Type B pancreatic cell (in vitro differentiated cells): ENCODE results near the gene PI4KA. TPM values are rescaled to one million over a fixed set of nuclear protein-coding genes. Genes with fewer than 3 reads are reported as not detected.
A peak's percentile ranks its signal among the peaks of the same experiment; 100 is the strongest.

Experiments used
- DNase-seq: peaks from one replicate; pipeline ENCODE4 v3.0.0; 2021; ENCODE audit warnings: mixed read lengths; ENCODE audit not compliant: unreplicated experiment; ENCODE audit errors: extremely low spot score
- H3K27ac Mint-ChIP-seq: 2 replicates; pipeline ENCODE4 v1.8.0; 2021; ENCODE audit warnings: mild to moderate bottlenecking, mixed read lengths
- H3K27me3 Mint-ChIP-seq: 2 replicates; pipeline ENCODE4 v1.8.0; 2021; ENCODE audit warnings: mixed read lengths
- H3K36me3 Mint-ChIP-seq: 2 replicates; pipeline ENCODE4 v1.8.0; 2021; ENCODE audit warnings: mixed read lengths
- H3K4me1 Mint-ChIP-seq: one replicate; pipeline ENCODE4 v1.8.0; 2021; ENCODE audit warnings: mixed read lengths; ENCODE audit not compliant: unreplicated experiment
- H3K4me3 Mint-ChIP-seq: 2 replicates; pipeline ENCODE4 v1.8.0; 2021; ENCODE audit warnings: mild to moderate bottlenecking, mixed read lengths
- H3K9me3 Mint-ChIP-seq: 2 replicates; pipeline ENCODE4 v1.8.0; 2021; ENCODE audit warnings: mixed read lengths
- total RNA-seq: library from RNA; stranded (reverse); gene quantifications from 2 replicates; pipeline ENCODE4 v1.2.1, GENCODE V29; 2021; ENCODE audit warnings: low replicate concordance
- TF ChIP-seq, protein P1 (sequence below): fragments of 200-600 bp; sonication (generic); conservative IDR thresholded peaks from 2 replicates; pipeline ENCODE4 v1.5.0; 2021; ENCODE audit warnings: antibody characterized with exemption, mild to moderate bottlenecking

The PI4KA gene
- total RNA-seq, 1 donor from 2014 or later, result 120 TPM

DNA sequence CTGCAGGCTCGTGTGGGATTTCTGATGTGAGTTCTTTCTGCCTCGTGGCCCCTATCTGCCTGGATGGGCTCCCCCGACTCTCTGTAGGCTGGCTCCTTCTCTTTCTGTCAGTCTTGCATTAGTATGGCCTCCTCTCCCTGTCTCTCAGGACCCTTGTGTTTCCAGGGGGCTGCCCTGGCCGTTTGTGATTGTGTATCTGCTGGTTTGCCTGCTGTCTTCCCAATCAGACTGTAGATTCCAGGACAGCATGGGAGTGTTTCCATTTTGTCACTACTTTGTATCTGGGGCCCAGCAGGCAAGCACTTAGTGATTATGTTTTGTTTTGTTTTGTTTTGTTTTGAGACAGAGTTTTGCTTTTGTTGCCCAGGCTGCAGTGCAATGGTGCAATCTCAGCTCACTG lies 25.8 kb upstream of the PI4KA start:
- Mint-ChIP-seq H3K27ac (no peak overlapping the region), H3K4me1 (peaks cover 14% of the 10 kb centered on the region), H3K27me3 (no peaks in the 10 kb centered on the region), H3K9me3 (no peaks in the 10 kb centered on the region), H3K36me3 (peaks cover 20% of the 10 kb centered on the region), H3K4me3 (no peak overlapping the region)
- DNase-seq, result no peak
- TF ChIP-seq, protein P1, sequence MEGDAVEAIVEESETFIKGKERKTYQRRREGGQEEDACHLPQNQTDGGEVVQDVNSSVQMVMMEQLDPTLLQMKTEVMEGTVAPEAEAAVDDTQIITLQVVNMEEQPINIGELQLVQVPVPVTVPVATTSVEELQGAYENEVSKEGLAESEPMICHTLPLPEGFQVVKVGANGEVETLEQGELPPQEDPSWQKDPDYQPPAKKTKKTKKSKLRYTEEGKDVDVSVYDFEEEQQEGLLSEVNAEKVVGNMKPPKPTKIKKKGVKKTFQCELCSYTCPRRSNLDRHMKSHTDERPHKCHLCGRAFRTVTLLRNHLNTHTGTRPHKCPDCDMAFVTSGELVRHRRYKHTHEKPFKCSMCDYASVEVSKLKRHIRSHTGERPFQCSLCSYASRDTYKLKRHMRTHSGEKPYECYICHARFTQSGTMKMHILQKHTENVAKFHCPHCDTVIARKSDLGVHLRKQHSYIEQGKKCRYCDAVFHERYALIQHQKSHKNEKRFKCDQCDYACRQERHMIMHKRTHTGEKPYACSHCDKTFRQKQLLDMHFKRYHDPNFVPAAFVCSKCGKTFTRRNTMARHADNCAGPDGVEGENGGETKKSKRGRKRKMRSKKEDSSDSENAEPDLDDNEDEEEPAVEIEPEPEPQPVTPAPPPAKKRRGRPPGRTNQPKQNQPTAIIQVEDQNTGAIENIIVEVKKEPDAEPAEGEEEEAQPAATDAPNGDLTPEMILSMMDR, result no peak

DNA sequence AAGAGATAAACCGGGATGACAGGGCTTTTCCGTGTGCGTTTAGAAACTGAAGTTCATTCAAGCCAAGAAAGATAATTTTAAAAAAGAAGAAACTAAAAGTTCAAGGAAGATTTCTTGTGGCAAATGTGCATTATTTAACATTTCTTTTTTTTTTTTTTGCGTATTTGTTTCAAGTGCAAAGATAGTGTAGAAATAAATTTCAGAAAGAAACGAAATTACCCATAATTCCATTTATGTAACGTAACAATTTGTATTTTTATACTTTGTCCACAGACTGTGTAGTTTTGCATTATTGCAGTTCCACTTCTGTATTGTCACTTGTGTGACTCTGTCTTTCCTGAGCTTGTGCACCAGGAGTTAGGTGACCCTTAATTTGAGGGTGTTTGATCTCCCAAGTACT lies 24.2 kb upstream of the PI4KA start:
- TF ChIP-seq, protein P1, result no peak
- Mint-ChIP-seq H3K9me3 (no peaks in the 10 kb centered on the region), H3K36me3 (peaks cover 18% of the 10 kb centered on the region), H3K27me3 (no peaks in the 10 kb centered on the region), H3K27ac (no peak overlapping the region), H3K4me3 (no peak overlapping the region), H3K4me1 (peaks cover 14% of the 10 kb centered on the region)
- DNase-seq, result no peak

DNA sequence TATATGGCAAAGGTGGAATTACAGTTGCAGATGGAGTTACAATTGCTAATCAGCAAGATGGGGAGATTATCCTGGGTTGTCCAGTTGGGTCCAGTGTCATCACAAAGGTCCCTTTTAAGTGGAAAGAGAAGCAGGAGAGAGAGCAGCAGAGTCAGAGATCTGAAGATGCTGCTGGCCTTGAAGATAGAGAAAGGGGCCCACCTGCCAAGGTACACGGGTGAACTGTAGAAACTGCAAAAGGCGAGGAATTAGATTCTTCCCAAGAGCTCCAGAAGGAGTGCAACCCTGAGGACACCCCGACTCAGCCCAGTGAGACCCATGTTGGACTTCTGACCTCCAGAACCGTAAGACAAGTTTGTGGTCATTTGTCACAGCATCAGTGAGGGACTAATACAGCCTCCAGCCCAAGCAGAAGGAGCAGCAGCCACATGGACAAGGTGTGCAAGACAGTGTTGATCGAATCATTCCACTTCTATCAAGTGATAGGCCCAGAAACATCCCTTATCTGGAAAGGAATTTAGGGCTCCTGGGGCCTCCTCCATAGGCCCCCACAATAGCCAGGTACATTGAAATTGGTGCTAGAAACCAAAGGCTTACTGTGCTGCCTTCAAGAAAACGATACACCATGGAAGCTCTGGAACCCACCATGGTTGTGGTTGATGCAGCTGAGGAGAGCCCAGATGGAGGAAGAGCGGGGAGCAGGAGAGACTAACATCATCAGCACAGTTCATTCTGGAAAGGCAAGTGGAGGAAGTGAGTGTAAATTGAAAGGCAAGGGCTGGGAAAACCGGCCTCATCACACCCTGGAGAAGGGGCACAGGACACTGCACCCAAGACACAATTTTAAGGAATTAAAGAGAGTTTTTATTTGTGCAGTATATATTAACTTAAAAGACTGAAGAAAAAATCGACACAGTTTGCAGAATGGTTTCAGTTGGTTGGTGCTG lies 23.5 kb upstream of the PI4KA start:
- Mint-ChIP-seq H3K27me3 (no peaks in the 10 kb centered on the region), H3K36me3 (peaks cover 11% of the 10 kb centered on the region), H3K27ac (no peak overlapping the region), H3K9me3 (no peaks in the 10 kb centered on the region), H3K4me3 (no peak overlapping the region), H3K4me1 (peaks cover 10% of the 10 kb centered on the region)
- TF ChIP-seq, protein P1, result no peak
- DNase-seq, result no peak

DNA sequence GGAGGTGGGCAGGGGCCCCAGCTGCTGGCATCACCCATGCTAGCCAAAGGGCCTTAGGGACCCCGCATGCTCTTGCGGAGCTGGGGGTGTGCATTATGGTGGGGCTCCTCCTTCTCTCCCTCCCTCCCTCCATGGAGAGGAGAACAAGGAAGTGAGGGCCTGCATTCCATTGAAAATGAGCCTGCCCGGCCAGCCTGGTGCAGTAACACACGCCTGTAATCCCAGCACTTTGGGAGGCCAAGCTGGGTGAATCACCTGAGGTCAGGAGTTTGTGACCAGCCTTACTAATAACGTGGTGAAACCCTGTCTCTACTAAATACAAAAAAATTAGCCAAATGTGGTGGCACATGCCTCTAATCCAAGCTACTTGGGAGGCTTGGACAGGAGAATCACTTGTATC lies 22.6 kb upstream of the PI4KA start:
- Mint-ChIP-seq H3K9me3 (no peaks in the 10 kb centered on the region), H3K27ac (peak overlapping the region; percentile 31), H3K4me3 (no peak overlapping the region), H3K27me3 (no peaks in the 10 kb centered on the region), H3K4me1 (peaks cover 9% of the 10 kb centered on the region), H3K36me3 (peaks cover 10% of the 10 kb centered on the region)
- TF ChIP-seq, protein P1, result no peak
- no peak for DNase-seq

DNA sequence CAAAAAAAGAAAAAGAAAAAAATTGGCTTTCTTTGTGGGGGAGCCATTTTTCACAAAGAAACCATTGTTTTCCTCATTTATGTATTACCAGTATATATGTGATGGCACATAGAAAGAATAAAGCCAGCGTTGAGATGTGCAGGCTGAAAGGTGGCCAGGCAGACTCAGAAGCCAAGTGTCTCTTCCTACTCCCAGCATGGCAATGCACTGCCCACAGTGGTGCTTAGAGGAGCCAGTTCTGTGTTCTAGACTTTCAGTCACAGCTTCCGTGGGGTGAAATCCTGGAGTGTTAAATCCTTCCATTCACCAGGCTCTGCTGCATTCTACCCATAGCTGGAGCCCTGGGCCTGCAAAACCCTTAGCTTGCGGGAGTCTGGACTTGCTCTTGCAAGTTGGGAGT lies 19.1 kb upstream of the PI4KA start:
- peaks cover 6% of the 10 kb centered on the region for H3K36me3 Mint-ChIP-seq
- H3K27me3 Mint-ChIP-seq, result no peaks in the 10 kb centered on the region
- TF ChIP-seq, protein P1, result no peak
- no peak for DNase-seq
- H3K4me1 Mint-ChIP-seq, result no peaks in the 10 kb centered on the region
- H3K9me3 Mint-ChIP-seq, result no peaks in the 10 kb centered on the region
- H3K4me3 Mint-ChIP-seq, result no peak overlapping the region
- H3K27ac Mint-ChIP-seq, result no peak overlapping the region
